Measurements from ENCODE around the gene CDH23. TPM values are rescaled to one million over a fixed set of nuclear protein-coding genes. Genes with fewer than 3 reads are reported as not detected.

The CDH23 gene
- total RNA-seq, 1 donor from 2014 or later: not detected

- DNase-seq (ENCODE audit: low read depth in 2 of 2): no peak
Observed at GRCh38 chr10:71752391-71753090, 355.8 kb downstream of the CDH23 start.

- no peak for DNase-seq (ENCODE audit: low read depth in 2 of 2)
Observed at GRCh38 chr10:71753091-71753959, 356.6 kb downstream of the CDH23 start.

GRCh38 chr10:71753960-71754505, 357.3 kb downstream of the CDH23 start:
- DNase-seq (ENCODE audit: low read depth in 2 of 2): no peak

GRCh38 chr10:71754562-71754961, 357.8 kb downstream of the CDH23 start:
- DNase-seq (ENCODE audit: low read depth in 2 of 2): no peak

GRCh38 chr10:71755179-71755879, 358.6 kb downstream of the CDH23 start:
- no peak for DNase-seq (ENCODE audit: low read depth in 2 of 2)

GRCh38 chr10:71756311-71757191, 359.8 kb downstream of the CDH23 start:
- DNase-seq (ENCODE audit: low read depth in 2 of 2): no peak

GRCh38 chr10:71757399-71757922, 360.7 kb downstream of the CDH23 start:
- no peak for DNase-seq (ENCODE audit: low read depth in 2 of 2)

- no peak for DNase-seq (ENCODE audit: low read depth in 2 of 2)
Observed at GRCh38 chr10:71761105-71761511, 364.4 kb downstream of the CDH23 start.

- no peak for DNase-seq (ENCODE audit: low read depth in 2 of 2)
Observed at GRCh38 chr10:71761541-71762113, 364.9 kb downstream of the CDH23 start.

- no peak for DNase-seq (ENCODE audit: low read depth in 2 of 2)
Observed at GRCh38 chr10:71762324-71762723, 365.6 kb downstream of the CDH23 start.

GRCh38 chr10:71763352-71764127, 366.8 kb downstream of the CDH23 start:
- no peak for DNase-seq (ENCODE audit: low read depth in 2 of 2)

- DNase-seq (ENCODE audit: low read depth in 2 of 2): peak in 1 of 2 donors; percentile 35
Observed at GRCh38 chr10:71765176-71765904, 368.6 kb downstream of the CDH23 start.

- DNase-seq (ENCODE audit: low read depth in 2 of 2): peak in 1 of 2 donors; percentile 36
Observed at GRCh38 chr10:71765906-71766716, 369.4 kb downstream of the CDH23 start.

GRCh38 chr10:71766717-71767419, 370.1 kb downstream of the CDH23 start:
- DNase-seq (ENCODE audit: low read depth in 2 of 2): peak; percentile 61 to 84

GRCh38 chr10:71767420-71768035, 370.8 kb downstream of the CDH23 start:
- DNase-seq (ENCODE audit: low read depth in 2 of 2): peak; percentile 10 to 66

GRCh38 chr10:71769279-71769823, 372.6 kb downstream of the CDH23 start:
- peak; percentile 84 to 92 for DNase-seq (ENCODE audit: low read depth in 2 of 2)

Data from lung microvascular endothelial cell (primary cell).